HG02840 (cell line): ENCODE measurements around the gene EN2.
"Not testable (repeated sequence)": the region's sequence is repeated elsewhere in the genome, so short reads cannot be mapped to it uniquely, and the experiment has no call there.

Experiments
- ATAC-seq: cut with Tn5 transposase; IDR thresholded peaks from one replicate; pipeline ENCODE4 v1.9.1; 2021; ENCODE audit warnings: mild to moderate bottlenecking, moderate library complexity, moderate number of reproducible peaks; ENCODE audit not compliant: unreplicated experiment, low FRiP score

EN2 gene

GRCh38 chr7:155425011-155425340, 33.0 kb upstream of the EN2 start:
- ATAC-seq: no peak

- no peak for ATAC-seq
Observed at GRCh38 chr7:155425887-155426286, 32.0 kb upstream of the EN2 start.

- no peak for ATAC-seq
Observed at GRCh38 chr7:155426543-155427410, 31.2 kb upstream of the EN2 start.

GRCh38 chr7:155427411-155428038, 30.4 kb upstream of the EN2 start:
- ATAC-seq: no peak

GRCh38 chr7:155428171-155428834, 29.6 kb upstream of the EN2 start:
- no peak for ATAC-seq

- ATAC-seq: no peak
Observed at GRCh38 chr7:155429651-155430050, 28.3 kb upstream of the EN2 start.

- no peak for ATAC-seq
Observed at GRCh38 chr7:155430606-155431005, 27.3 kb upstream of the EN2 start.

- no peak for ATAC-seq
Observed at GRCh38 chr7:155431231-155431630, 26.7 kb upstream of the EN2 start.

GRCh38 chr7:155431711-155432110, 26.2 kb upstream of the EN2 start:
- no peak for ATAC-seq

GRCh38 chr7:155435110-155435509, 22.8 kb upstream of the EN2 start:
- no peak for ATAC-seq

GRCh38 chr7:155437836-155438235, 20.1 kb upstream of the EN2 start:
- no peak for ATAC-seq

- ATAC-seq: no peak
Observed at GRCh38 chr7:155438777-155439176, 19.2 kb upstream of the EN2 start.

- no peak for ATAC-seq
Observed at GRCh38 chr7:155439311-155440017, 18.5 kb upstream of the EN2 start.

GRCh38 chr7:155440018-155440410, 17.9 kb upstream of the EN2 start:
- no peak for ATAC-seq

- no peak for ATAC-seq
Observed at GRCh38 chr7:155441856-155442255, 16.1 kb upstream of the EN2 start.

GRCh38 chr7:155444746-155445145, 13.2 kb upstream of the EN2 start:
- no peak for ATAC-seq

- not testable (repeated sequence) for ATAC-seq
Observed at GRCh38 chr7:155445606-155446005, 12.3 kb upstream of the EN2 start.

- ATAC-seq: no peak
Observed at GRCh38 chr7:155447603-155448002, 10.3 kb upstream of the EN2 start.

- ATAC-seq: no peak
Observed at GRCh38 chr7:155448632-155449007, 9.3 kb upstream of the EN2 start.

- ATAC-seq: no peak
Observed at GRCh38 chr7:155449008-155449868, 8.7 kb upstream of the EN2 start.
